ENCODE results near the gene LETM1.

DNA sequence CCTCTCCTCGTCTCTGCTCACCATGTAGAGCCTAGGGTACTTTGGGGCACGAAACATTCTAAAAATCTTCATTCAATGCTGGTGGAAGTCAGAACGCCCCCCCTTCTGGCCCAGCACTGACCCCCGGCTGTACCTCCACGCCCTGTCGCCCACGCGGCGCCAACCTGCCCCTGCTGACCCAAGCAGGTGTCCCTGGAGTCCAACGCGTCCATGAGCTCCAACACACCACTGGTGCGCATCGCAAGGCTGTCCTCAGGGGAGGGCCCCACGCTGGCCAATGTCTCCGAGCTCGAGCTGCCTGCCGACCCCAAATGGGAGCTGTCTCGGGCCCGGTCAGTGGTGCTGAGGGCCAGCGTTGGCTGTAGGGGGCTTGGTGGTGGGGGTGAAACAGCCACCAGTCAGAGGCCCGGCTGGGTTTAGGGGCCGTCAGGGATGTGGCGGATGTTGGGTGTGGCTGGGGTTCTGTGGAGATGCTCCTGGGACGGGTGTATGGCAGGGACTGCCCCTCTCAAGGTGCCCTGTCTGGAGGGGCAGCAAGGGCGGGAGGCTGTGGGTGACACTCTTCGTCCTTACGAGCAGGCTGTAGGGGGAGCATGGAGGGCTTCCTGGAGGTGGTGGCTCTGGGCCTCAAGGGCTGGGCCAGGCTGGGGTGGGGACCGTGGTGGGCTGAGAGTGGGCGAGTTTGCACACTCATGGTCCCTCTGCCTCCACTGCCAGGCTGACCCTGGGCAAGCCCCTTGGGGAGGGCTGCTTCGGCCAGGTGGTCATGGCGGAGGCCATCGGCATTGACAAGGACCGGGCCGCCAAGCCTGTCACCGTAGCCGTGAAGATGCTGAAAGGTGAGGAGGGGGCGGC, 51.1 kb downstream of the LETM1 start:
- TF ChIP-seq MYC (IDR thresholded peaks at IDR 0.05; ENCODE audit: low read depth, low read length): no peak
- TF ChIP-seq, protein P1, sequence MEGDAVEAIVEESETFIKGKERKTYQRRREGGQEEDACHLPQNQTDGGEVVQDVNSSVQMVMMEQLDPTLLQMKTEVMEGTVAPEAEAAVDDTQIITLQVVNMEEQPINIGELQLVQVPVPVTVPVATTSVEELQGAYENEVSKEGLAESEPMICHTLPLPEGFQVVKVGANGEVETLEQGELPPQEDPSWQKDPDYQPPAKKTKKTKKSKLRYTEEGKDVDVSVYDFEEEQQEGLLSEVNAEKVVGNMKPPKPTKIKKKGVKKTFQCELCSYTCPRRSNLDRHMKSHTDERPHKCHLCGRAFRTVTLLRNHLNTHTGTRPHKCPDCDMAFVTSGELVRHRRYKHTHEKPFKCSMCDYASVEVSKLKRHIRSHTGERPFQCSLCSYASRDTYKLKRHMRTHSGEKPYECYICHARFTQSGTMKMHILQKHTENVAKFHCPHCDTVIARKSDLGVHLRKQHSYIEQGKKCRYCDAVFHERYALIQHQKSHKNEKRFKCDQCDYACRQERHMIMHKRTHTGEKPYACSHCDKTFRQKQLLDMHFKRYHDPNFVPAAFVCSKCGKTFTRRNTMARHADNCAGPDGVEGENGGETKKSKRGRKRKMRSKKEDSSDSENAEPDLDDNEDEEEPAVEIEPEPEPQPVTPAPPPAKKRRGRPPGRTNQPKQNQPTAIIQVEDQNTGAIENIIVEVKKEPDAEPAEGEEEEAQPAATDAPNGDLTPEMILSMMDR (IDR thresholded peaks at IDR 0.05; ENCODE audit: extremely low read depth in 1 of 2, insufficient read depth in 1 of 2, low read depth in 1 of 2, low read length in 2 of 2): no peak
- TF ChIP-seq EZH2 (IDR thresholded peaks at IDR 0.05; ENCODE audit: borderline replicate concordance, low read depth, low read length, severe bottlenecking): no peak

Measured in endothelial cell of umbilical vein (primary cell).